Natural killer cell treated with Interleukin-12 subunit alpha and Interleukin-12 subunit beta and Interleukin-15 and Interleukin-18, amount 100 ng/mL, for 72 hours (primary cell): ENCODE results near the gene MOGAT2. TPM values are rescaled to one million over a fixed set of nuclear protein-coding genes. Genes with fewer than 3 reads are reported as not detected.
"Not testable (repeated sequence)": the region's sequence is repeated elsewhere in the genome, so short reads cannot be mapped to it uniquely, and the experiment has no call there.

Experiments
- ATAC-seq, 2 donors: fragments of 150-1000 bp; cut with Tn5 transposase in 1 of 2; sonication (Bioruptor Pico), chemical (Tn5 transposase) in 1 of 2; 2 replicates each; pipeline ENCODE4 v1.10.0; 2021
- DNase-seq: peaks from one replicate; pipeline ENCODE4 v3.0.0; 2022; ENCODE audit warnings: low spot score
- H3K27ac Mint-ChIP-seq, 2 donors: 1 replicate in 1 of 2; 2 replicates in 1 of 2; pipeline ENCODE4 v1.8.0; 2022; ENCODE audit warnings: mixed read lengths in 2 of 2, mild to moderate bottlenecking in 1 of 2, moderate library complexity in 1 of 2
- H3K27me3 Mint-ChIP-seq, 2 donors: 1 replicate in 1 of 2; 2 replicates in 1 of 2; pipeline ENCODE4 v1.8.0; 2022; ENCODE audit warnings: mixed read lengths in 2 of 2
- H3K36me3 Mint-ChIP-seq: one replicate; pipeline ENCODE4 v1.8.0; 2022; ENCODE audit warnings: mixed read lengths
- H3K4me1 Mint-ChIP-seq, 2 donors: 1 replicate in 1 of 2; 2 replicates in 1 of 2; pipeline ENCODE4 v1.8.0; 2022; ENCODE audit warnings: low read depth in 2 of 2, mixed read lengths in 2 of 2, mild to moderate bottlenecking in 1 of 2
- H3K4me3 Mint-ChIP-seq: one replicate; pipeline ENCODE4 v1.8.0; 2022; ENCODE audit warnings: mixed read lengths
- H3K9me3 Mint-ChIP-seq: 2 replicates; pipeline ENCODE4 v1.8.0; 2022; ENCODE audit warnings: mixed read lengths
- total RNA-seq, 2 donors: library from RNA; stranded (reverse); gene quantifications; one replicate each; pipeline ENCODE4 v1.2.3, GENCODE V29; 2022

The MOGAT2 gene
- not detected for total RNA-seq

DNA sequence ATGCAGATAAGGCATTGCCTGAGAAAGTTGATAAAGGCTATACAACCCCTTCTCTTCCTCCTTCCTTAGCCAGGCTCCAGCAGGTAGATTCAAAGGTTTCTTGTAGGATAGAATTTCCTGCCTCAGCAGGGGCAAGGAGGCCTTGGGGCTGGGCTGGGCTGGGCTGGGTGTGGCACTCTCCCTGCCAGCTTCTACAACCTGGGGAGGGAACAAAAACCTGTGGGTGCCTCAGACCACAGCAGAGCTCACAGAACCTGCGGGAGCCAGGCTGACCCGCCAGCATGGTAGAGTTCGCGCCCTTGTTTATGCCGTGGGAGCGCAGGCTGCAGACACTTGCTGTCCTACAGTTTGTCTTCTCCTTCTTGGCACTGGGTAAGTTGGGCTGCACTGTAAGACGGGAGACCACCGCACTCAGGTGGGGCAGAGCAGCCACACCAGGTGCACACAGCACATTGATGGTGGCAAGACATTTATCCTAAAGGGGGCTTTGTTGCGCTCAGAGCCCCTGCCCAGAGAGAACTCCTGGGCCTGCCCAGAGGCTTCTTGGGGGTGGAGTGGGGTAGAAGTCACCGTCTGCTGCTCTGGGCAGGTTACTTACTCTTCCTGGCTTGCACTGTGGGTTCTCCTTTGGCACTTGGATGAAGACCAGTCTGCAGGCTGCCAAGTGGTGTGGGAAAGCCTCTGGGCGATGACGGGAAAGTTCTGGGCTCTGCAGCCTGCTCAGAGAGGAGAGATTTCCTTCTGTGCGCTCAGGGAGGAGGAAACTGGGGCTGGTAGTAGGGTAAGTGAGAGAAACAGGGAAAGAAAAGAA, at the start of gene MOGAT2:
MOGAT2 (plus strand) TSS at position 231 of the 811 bp plus-strand sequence; CDS start at position 282, 51 bp downstream.
- Mint-ChIP-seq H3K27ac (no peak within 1 kb of the TSS), H3K9me3 (no peaks in the 10 kb centered on the region), H3K36me3 (no peaks in the 10 kb centered on the region), H3K4me3 (no peak within 1 kb of the TSS), H3K27me3 (peaks cover 7 to 18% of the 10 kb centered on the region in 2 donors), H3K4me1 (no peaks in the 10 kb centered on the region)
- DNase-seq (no peak), ATAC-seq (no peak)

- Mint-ChIP-seq H3K4me3 (peak within 1 kb of the TSS; percentile 89), H3K27me3 (peaks cover 48 to 71% of the 10 kb centered on the region in 2 donors), H3K4me1 (peaks cover 11 to 14% of the 10 kb centered on the region in 2 donors), H3K27ac (no peak within 1 kb of the TSS), H3K9me3 (no peaks in the 10 kb centered on the region), H3K36me3 (peaks cover 10% of the 10 kb centered on the region)
- DNase-seq: no peak
- peak; percentile 48 to 55 for ATAC-seq
Observed at GRCh38 chr11:75668451-75669297, 49.0 kb upstream of the MOGAT2 start, which contains the start of gene MAP6. Gene MAP6, minus strand, starts transcription at chr11:75669038. Its CDS starts 669 bp downstream, at chr11:75668369.

DNA sequence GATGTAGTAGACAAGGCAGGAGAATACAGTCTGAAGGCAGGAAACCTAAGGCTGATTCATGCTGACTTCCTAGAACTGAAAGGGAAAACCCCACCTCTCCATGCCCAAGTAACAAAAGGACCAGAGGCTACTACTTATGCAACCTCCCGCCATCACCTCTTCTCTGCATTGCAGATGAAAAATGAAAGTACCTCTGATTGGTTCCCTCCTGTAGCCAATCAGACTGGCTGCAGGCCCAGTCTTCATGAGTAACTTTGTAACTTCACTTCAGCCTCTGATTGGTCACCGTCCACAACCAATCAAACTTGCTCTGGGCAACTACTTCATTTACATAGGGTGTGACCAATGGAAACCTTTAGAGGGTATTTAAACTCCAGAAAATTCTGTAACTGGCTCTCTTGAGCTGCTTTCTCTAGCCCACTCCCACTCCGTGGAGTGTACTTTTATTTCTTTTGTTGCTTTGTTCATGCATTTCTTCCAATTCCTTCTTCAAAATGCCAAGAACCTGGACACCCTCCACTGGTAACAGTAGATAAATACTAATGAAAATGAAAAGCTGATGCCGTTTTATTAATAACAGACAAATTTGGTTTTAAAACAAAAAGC, 43.6 kb upstream of the MOGAT2 start:
- H3K27ac Mint-ChIP-seq: peak overlapping the region; percentile 37 to 43
- peak; percentile 85 for DNase-seq
- peaks cover 10% of the 10 kb centered on the region for H3K36me3 Mint-ChIP-seq
- peak overlapping the region; percentile 17 for H3K4me3 Mint-ChIP-seq
- peak; percentile 98 to 99 for ATAC-seq
- peaks cover 5 to 6% of the 10 kb centered on the region in 2 donors for H3K4me1 Mint-ChIP-seq
- H3K9me3 Mint-ChIP-seq: no peaks in the 10 kb centered on the region
- peaks cover 29 to 48% of the 10 kb centered on the region in 2 donors for H3K27me3 Mint-ChIP-seq

DNA sequence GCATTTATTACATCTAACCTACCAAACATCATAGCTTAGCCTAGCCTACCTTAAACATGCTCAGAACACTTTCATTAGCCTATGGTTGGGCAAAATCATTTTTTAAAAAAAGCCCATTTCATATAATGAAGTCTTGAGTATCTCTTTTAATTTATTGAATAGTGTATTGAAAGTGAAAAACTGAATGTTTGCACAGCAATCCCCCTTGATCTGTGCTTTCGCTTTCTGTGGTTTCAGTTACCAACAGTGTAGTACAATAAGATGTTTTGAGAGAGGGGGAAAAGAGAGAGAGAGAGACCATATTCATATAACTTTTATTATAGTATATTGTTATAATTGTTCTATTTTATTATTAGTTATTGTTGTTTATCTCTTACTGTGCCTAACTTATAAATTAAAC, 40.4 kb upstream of the MOGAT2 start:
- DNase-seq (no peak), ATAC-seq (no peak)
- H3K27me3 Mint-ChIP-seq: peaks cover 16 to 23% of the 10 kb centered on the region in 2 donors
- H3K36me3 Mint-ChIP-seq: peaks cover 5% of the 10 kb centered on the region
- no peak overlapping the region for H3K27ac Mint-ChIP-seq
- peaks cover 5 to 6% of the 10 kb centered on the region in 2 donors for H3K4me1 Mint-ChIP-seq
- H3K4me3 Mint-ChIP-seq: no peak overlapping the region
- no peaks in the 10 kb centered on the region for H3K9me3 Mint-ChIP-seq

GRCh38 chr11:75677909-75678308, 39.7 kb upstream of the MOGAT2 start:
- DNase-seq (no peak), ATAC-seq (no peak)
- no peaks in the 10 kb centered on the region for H3K9me3 Mint-ChIP-seq
- H3K36me3 Mint-ChIP-seq: peaks cover 7% of the 10 kb centered on the region
- H3K27ac Mint-ChIP-seq: no peak overlapping the region
- no peak overlapping the region for H3K4me3 Mint-ChIP-seq
- H3K4me1 Mint-ChIP-seq: peaks cover 5 to 6% of the 10 kb centered on the region in 2 donors
- peaks cover 20 to 26% of the 10 kb centered on the region in 2 donors for H3K27me3 Mint-ChIP-seq

GRCh38 chr11:75678620-75679259, 38.9 kb upstream of the MOGAT2 start:
- H3K4me1 Mint-ChIP-seq: peaks cover 4 to 5% of the 10 kb centered on the region in 2 donors
- H3K4me3 Mint-ChIP-seq: no peak overlapping the region
- H3K27me3 Mint-ChIP-seq: peaks cover 28 to 34% of the 10 kb centered on the region in 2 donors
- H3K9me3 Mint-ChIP-seq: no peaks in the 10 kb centered on the region
- DNase-seq: no peak
- H3K36me3 Mint-ChIP-seq: peaks cover 9% of the 10 kb centered on the region
- no peak overlapping the region for H3K27ac Mint-ChIP-seq
- ATAC-seq: no peak

DNA sequence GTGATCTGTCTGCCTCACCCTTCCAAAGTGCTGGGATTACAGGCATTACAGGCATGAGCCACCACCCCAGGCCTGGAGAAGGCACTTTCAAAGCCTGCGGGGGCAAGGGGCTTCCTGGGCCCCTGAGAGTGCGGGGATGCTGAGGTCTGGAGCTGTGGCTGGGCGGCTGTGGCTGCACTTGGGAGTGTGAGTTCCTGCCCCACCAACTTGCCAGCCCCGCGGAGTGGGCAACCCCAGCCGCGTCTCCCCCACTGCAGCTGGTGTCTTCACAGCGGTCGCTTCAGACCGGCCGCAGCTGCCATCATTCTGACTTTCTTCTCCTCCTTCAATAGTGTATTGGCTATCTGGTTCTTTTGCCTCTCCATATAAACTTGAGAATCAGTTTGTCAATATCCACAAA, 38.1 kb upstream of the MOGAT2 start:
- ATAC-seq: no peak
- Mint-ChIP-seq H3K4me1 (peaks cover 0 to 5% of the 10 kb centered on the region in 2 donors), H3K27me3 (peaks cover 32 to 42% of the 10 kb centered on the region in 2 donors), H3K9me3 (peaks cover under 1% of the 10 kb centered on the region), H3K27ac (no peak overlapping the region), H3K4me3 (no peak overlapping the region), H3K36me3 (peaks cover 11% of the 10 kb centered on the region)
- no peak for DNase-seq

DNA sequence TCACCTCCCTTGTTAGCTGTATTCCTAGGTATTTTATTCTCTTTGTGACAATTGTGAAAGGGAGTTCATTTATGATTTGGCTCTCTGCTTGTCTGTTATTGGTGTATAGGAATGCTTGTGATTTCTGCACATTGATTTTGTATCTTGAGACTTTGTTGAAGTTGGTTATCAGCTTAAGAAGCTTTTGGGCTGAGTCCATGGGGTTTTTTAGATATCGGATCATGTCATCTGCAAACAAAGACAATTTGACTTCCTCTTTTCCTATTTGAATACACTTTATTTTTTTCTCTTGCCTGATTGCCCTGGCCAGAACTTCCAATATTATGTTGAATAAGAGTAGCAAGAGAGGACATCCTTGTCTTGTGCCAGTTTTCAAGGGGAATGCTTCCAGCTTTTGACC, 33.8 kb upstream of the MOGAT2 start:
- Mint-ChIP-seq H3K9me3 (peaks cover 12% of the 10 kb centered on the region), H3K27me3 (peaks cover 44 to 55% of the 10 kb centered on the region in 2 donors), H3K36me3 (peaks cover 36% of the 10 kb centered on the region)
- not testable (repeated sequence) for DNase-seq, ATAC-seq, H3K4me1 Mint-ChIP-seq, H3K4me3 Mint-ChIP-seq, H3K27ac Mint-ChIP-seq

DNA sequence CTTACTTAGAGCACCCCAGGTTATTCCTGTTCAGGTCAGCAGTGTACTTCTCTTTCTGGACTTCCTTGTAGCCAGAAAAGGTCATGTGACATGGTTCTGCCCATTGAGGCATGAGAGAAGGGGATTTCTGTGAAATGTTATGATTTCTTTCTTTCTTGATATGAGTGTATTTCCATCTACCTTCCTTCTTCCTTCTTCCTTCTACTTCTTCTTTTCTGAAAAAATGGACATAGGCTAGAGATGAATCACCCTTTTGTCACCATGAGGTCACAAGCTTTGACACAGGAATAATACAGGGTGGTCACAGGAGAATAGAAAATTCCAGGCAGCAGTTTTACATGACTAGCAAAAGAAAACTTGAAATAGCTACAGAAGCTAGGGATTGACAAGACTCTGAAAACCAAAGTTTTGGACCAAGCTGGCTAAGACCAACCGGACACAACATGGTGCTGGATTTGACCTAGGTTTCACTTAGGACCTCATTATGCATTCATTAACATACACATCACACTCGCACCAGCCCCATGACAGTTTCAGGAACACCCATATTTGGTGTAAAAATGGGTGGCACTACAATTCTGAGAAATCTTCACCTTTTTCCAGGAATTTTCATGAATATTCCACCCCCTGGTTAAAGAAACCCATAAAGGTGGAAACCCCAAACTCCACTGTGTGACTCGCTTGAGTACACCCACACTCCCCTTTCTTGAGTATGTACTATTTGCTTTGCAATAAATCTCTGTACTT, 27.6 kb upstream of the MOGAT2 start:
- Mint-ChIP-seq H3K27ac (no peak overlapping the region), H3K4me1 (peaks cover 4 to 10% of the 10 kb centered on the region in 2 donors), H3K4me3 (no peak overlapping the region)

DNA sequence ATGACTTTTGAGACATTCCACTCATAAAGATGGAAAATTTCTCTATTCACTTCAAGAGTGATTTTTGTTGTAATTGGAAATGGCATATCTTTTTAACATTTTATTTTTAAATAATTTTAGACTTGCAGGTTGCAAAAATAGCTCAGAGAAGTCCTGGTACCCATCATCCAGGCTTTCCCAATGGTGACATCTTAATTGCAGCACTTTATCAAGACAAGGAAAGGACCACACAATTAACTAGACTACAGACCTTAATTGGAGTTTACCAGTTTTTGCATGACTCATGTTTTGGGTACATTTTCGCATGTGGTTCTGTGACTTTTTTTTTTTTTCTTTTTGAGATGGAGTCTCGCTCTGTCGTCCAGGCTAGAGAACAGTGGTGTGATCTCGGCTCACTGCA, 25.8 kb upstream of the MOGAT2 start:
- H3K27ac Mint-ChIP-seq: no peak overlapping the region
- peaks cover 8% of the 10 kb centered on the region for H3K36me3 Mint-ChIP-seq
- H3K9me3 Mint-ChIP-seq: no peaks in the 10 kb centered on the region
- DNase-seq: no peak
- no peak for ATAC-seq
- peaks cover 42 to 61% of the 10 kb centered on the region in 2 donors for H3K27me3 Mint-ChIP-seq
- peaks cover 4 to 10% of the 10 kb centered on the region in 2 donors for H3K4me1 Mint-ChIP-seq
- no peak overlapping the region for H3K4me3 Mint-ChIP-seq

More for the DNA sequence above, 27.6 kb upstream of the MOGAT2 start:
- H3K36me3 Mint-ChIP-seq: peaks cover 20% of the 10 kb centered on the region
- peaks cover 7% of the 10 kb centered on the region for H3K9me3 Mint-ChIP-seq
- peaks cover 40 to 61% of the 10 kb centered on the region in 2 donors for H3K27me3 Mint-ChIP-seq
- no peak for DNase-seq
- ATAC-seq: peak in 1 of 2 donors; percentile 11

GRCh38 chr11:75697906-75698581, 19.6 kb upstream of the MOGAT2 start:
- Mint-ChIP-seq H3K27ac (no peak overlapping the region), H3K27me3 (peaks cover 33 to 54% of the 10 kb centered on the region in 2 donors), H3K9me3 (no peaks in the 10 kb centered on the region), H3K4me1 (no peaks in the 10 kb centered on the region), H3K36me3 (peaks cover 5% of the 10 kb centered on the region), H3K4me3 (no peak overlapping the region)
- DNase-seq (no peak), ATAC-seq (no peak)

- ATAC-seq (peak in 1 of 2 donors; percentile 40), DNase-seq (no peak)
- no peak overlapping the region for H3K4me3 Mint-ChIP-seq
- H3K36me3 Mint-ChIP-seq: peaks cover 5% of the 10 kb centered on the region
- peaks cover 5 to 7% of the 10 kb centered on the region in 2 donors for H3K4me1 Mint-ChIP-seq
- H3K27me3 Mint-ChIP-seq: peaks cover 29 to 49% of the 10 kb centered on the region in 2 donors
- no peaks in the 10 kb centered on the region for H3K9me3 Mint-ChIP-seq
- no peak overlapping the region for H3K27ac Mint-ChIP-seq
Observed at GRCh38 chr11:75700940-75701339, 16.7 kb upstream of the MOGAT2 start.
